Fibroblast of lung (primary cell): Measurements from ENCODE around the gene PLAC1. TPM values are rescaled to one million over a fixed set of nuclear protein-coding genes. Genes with fewer than 3 reads are reported as not detected.
A peak's percentile ranks its signal among the peaks of the same experiment; 100 is the strongest.

Experiments used
- DNase-seq, 2 donors: peaks; one replicate each; pipeline versions ENCODE4 v3.0.0 to v3.0.0-alpha.2; 2010; ENCODE audit warnings: low read depth in 2 of 2
- H2AFZ ChIP-seq: 2 replicates; pipeline ENCODE4 v1.5.1; 2012; ENCODE audit warnings: low read length, control low read depth, inconsistent platforms
- H3K27ac ChIP-seq: 2 replicates; pipeline ENCODE4 v1.5.1; 2011; ENCODE audit warnings: low read length, control low read depth; ENCODE audit not compliant: insufficient read depth
- H3K27me3 ChIP-seq: 2 replicates; pipeline ENCODE4 v1.5.1; 2011; ENCODE audit warnings: mild to moderate bottlenecking, low read length; ENCODE audit not compliant: control insufficient read depth, insufficient read depth
- H3K36me3 ChIP-seq: 2 replicates; pipeline ENCODE4 v1.5.1; 2011; ENCODE audit warnings: low read length; ENCODE audit not compliant: control insufficient read depth, insufficient read depth
- H3K4me1 ChIP-seq: 2 replicates; pipeline ENCODE4 v1.5.1; 2011; ENCODE audit warnings: low read length; ENCODE audit not compliant: control insufficient read depth, insufficient read depth; ENCODE audit errors: extremely low read depth
- H3K4me2 ChIP-seq: 2 replicates; pipeline ENCODE4 v1.5.1; 2011; ENCODE audit warnings: low read length, control low read depth; ENCODE audit not compliant: insufficient read depth; ENCODE audit errors: extremely low read depth
- H3K4me3 ChIP-seq, 4 experiments: fragments of 200-600 bp in 1 of 4; sonication (generic) in 1 of 4; replicated peaks in 1 of 4; 2 replicates each; pipeline ENCODE4 v1.5.1; 2011 to 2016; ENCODE audit warnings: low read length in 4 of 4, low read depth in 3 of 4, mild to moderate bottlenecking in 3 of 4, control low read depth in 2 of 4, inconsistent platforms in 1 of 4, mixed read lengths in 1 of 4; ENCODE audit not compliant: insufficient read depth in 1 of 4; ENCODE audit errors: control extremely low read depth in 1 of 4
- H3K79me2 ChIP-seq: 2 replicates; pipeline ENCODE4 v1.5.1; 2012; ENCODE audit warnings: mild to moderate bottlenecking, low read length, inconsistent platforms; ENCODE audit not compliant: control insufficient read depth, insufficient read depth
- H3K9ac ChIP-seq: 2 replicates; pipeline ENCODE4 v1.5.1; 2011; ENCODE audit warnings: mild to moderate bottlenecking, low read length, control low read depth; ENCODE audit not compliant: insufficient read depth
- H3K9me3 ChIP-seq: 2 replicates; pipeline ENCODE4 v1.5.1; 2012; ENCODE audit warnings: low read depth, low read length; ENCODE audit not compliant: control insufficient read depth, insufficient read depth
- H4K20me1 ChIP-seq: 2 replicates; pipeline ENCODE4 v1.5.1; 2011; ENCODE audit warnings: low read length; ENCODE audit not compliant: control insufficient read depth, insufficient read depth; ENCODE audit errors: extremely low read depth
- EZH2 ChIP-seq: IDR thresholded peaks from 2 replicates; pipeline ENCODE4 v1.5.1; 2012; ENCODE audit warnings: low read length, control low read depth, mild to moderate bottlenecking; ENCODE audit errors: missing control alignments
- polyA plus RNA-seq, 2 donors: library from polyadenylated mRNA; depleted of rRNA in 1 of 2; stranded (reverse) in 1 of 2; unstranded in 1 of 2; fragments of >200 nt; gene quantifications; 2 replicates each; pipeline ENCODE4 v1.2.1, GENCODE V29; 2011 to 2012; ENCODE audit warnings: missing spikeins in 1 of 2
- total RNA-seq: library from RNA; depleted of rRNA; stranded (reverse); fragments of >200 nt; gene quantifications from 2 replicates; pipeline ENCODE4 v1.2.1, GENCODE V29; 2014
- TF ChIP-seq, protein P1 (sequence below), 2 donors: IDR thresholded peaks in 1 of 2; conservative IDR thresholded peaks in 1 of 2; 1 replicate in 1 of 2; 2 replicates in 1 of 2; pipeline ENCODE4 v1.5.1; 2011 to 2012; ENCODE audit warnings: low read length in 2 of 2, control low read depth in 1 of 2, inconsistent platforms in 1 of 2, low read depth in 1 of 2, mild to moderate bottlenecking in 1 of 2

PLAC1 gene
- total and polyA plus RNA-seq, 2 donors (not counting 1 experiment from before 2014, with no cell fraction given): 0.17 to 0.22 TPM

DNA sequence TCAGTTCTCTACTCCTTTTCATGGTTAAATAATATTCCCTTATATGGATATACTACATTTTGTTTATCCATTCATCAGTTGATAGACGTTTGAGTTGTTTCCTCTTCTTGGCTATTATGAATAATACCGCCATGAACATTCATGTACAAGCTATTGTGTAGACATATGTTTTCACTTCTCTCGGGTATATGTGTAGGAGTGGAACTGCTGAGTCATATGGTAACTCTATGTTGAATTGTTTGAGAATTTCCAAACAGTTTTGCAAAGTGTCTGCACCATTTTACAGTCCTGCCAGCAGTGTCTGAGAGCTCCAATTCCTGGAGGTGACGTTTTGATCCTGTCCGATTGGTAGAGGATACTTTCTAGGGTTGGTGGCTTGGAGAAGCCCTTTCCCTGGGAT lies 23.6 kb downstream of the PLAC1 start:
- Histone ChIP-seq H3K4me2 (no peak overlapping the region), H3K4me3 (no peak overlapping the region), H2AFZ (no peak overlapping the region), H3K9me3 (no peaks in the 10 kb centered on the region), H3K27me3 (no peaks in the 10 kb centered on the region), H4K20me1 (no peaks in the 10 kb centered on the region), H3K79me2 (no peaks in the 10 kb centered on the region), H3K9ac (no peak overlapping the region), H3K4me1 (peaks cover 7% of the 10 kb centered on the region), H3K27ac (no peak overlapping the region), H3K36me3 (no peaks in the 10 kb centered on the region)
- no peak for TF ChIP-seq EZH2
- TF ChIP-seq, protein P1, sequence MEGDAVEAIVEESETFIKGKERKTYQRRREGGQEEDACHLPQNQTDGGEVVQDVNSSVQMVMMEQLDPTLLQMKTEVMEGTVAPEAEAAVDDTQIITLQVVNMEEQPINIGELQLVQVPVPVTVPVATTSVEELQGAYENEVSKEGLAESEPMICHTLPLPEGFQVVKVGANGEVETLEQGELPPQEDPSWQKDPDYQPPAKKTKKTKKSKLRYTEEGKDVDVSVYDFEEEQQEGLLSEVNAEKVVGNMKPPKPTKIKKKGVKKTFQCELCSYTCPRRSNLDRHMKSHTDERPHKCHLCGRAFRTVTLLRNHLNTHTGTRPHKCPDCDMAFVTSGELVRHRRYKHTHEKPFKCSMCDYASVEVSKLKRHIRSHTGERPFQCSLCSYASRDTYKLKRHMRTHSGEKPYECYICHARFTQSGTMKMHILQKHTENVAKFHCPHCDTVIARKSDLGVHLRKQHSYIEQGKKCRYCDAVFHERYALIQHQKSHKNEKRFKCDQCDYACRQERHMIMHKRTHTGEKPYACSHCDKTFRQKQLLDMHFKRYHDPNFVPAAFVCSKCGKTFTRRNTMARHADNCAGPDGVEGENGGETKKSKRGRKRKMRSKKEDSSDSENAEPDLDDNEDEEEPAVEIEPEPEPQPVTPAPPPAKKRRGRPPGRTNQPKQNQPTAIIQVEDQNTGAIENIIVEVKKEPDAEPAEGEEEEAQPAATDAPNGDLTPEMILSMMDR (conservative IDR thresholded peaks at IDR 0.05 in 1 of 2, IDR thresholded peaks at IDR 0.05 in 1 of 2; ENCODE audit: low read depth in 1 of 2, low read length in 2 of 2): no peak
- DNase-seq: peak; percentile 43 to 70

DNA sequence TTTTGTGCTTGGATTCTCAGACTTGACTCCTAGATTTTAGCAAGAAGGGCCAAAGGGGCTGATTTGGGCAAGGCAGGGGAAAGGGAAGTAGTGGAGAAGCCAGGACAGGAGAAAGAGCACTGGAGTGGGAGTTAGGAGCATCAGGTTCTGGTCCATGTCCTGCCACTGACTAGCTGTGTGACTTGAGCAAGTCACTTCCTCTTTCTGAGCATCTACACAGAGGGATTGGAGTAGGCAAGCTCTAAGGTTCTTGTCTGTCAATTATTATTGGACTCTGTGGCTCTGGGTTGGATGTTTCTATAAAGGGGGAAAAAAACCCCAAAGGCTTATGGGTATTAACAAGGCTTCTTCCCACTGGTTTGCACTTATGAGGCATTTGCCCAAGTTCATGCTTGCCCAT lies 24.4 kb downstream of the PLAC1 start:
- H3K4me1 ChIP-seq: peaks cover 7% of the 10 kb centered on the region
- no peaks in the 10 kb centered on the region for H3K36me3 ChIP-seq
- no peak overlapping the region for H3K4me2 ChIP-seq
- H3K27ac ChIP-seq: no peak overlapping the region
- no peak overlapping the region for H2AFZ ChIP-seq
- no peak for TF ChIP-seq EZH2
- TF ChIP-seq, protein P1 (conservative IDR thresholded peaks at IDR 0.05 in 1 of 2, IDR thresholded peaks at IDR 0.05 in 1 of 2; ENCODE audit: low read depth in 1 of 2, low read length in 2 of 2): no peak
- H3K4me3 ChIP-seq: no peak overlapping the region
- H3K79me2 ChIP-seq: no peaks in the 10 kb centered on the region
- H3K9ac ChIP-seq: no peak overlapping the region
- no peak for DNase-seq
- no peaks in the 10 kb centered on the region for H4K20me1 ChIP-seq
- H3K27me3 ChIP-seq: no peaks in the 10 kb centered on the region
- H3K9me3 ChIP-seq: no peaks in the 10 kb centered on the region

DNA sequence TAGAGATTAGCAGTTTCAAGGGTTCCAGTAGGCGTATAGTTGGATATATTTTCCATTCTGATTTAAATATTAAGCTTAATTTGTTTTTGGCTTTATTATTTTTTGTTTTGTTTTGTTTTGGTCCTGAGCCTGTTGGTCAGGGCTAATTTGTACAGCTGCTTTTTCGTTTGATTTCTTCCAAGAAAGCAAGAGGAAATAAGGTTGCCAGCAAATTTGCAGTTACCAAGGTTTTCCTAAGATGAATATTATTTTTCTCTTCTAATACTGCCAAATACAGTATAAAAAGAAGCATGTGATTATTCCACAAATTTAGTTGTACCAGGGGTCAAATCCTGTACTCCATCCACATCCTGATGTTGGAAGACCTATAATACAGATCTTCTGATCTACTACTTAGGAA lies 24.9 kb downstream of the PLAC1 start:
- H3K4me3 ChIP-seq: no peak overlapping the region
- no peak overlapping the region for H3K27ac ChIP-seq
- no peak for DNase-seq
- H3K36me3 ChIP-seq: no peaks in the 10 kb centered on the region
- H3K9ac ChIP-seq: no peak overlapping the region
- peaks cover 7% of the 10 kb centered on the region for H3K4me1 ChIP-seq
- no peak overlapping the region for H3K4me2 ChIP-seq
- no peaks in the 10 kb centered on the region for H3K9me3 ChIP-seq
- H3K27me3 ChIP-seq: no peaks in the 10 kb centered on the region
- TF ChIP-seq, protein P1 (conservative IDR thresholded peaks at IDR 0.05 in 1 of 2, IDR thresholded peaks at IDR 0.05 in 1 of 2; ENCODE audit: low read depth in 1 of 2, low read length in 2 of 2): no peak
- no peak for TF ChIP-seq EZH2
- no peaks in the 10 kb centered on the region for H4K20me1 ChIP-seq
- H3K79me2 ChIP-seq: no peaks in the 10 kb centered on the region
- H2AFZ ChIP-seq: no peak overlapping the region
